Esophagus squamous epithelium (tissue), 4 donors: ENCODE data around the gene JPH2.

Source experiments
- CTCF ChIP-seq, 6 experiments: fragments of 450-650 bp in 4 of 6; fragments of 200-600 bp in 2 of 6; sonication (generic) in 2 of 6; IDR thresholded peaks; one replicate each; pipeline ENCODE4 v1.5.1; 2016 to 2019; ENCODE audit warnings: antibody characterized with exemption in 6 of 6, mild to moderate bottlenecking in 4 of 6, moderate library complexity in 4 of 6
- POLR2A ChIP-seq, 4 donors: fragments of 450-650 bp; IDR thresholded peaks; one replicate each; pipeline ENCODE4 v1.6.1; 2017; ENCODE audit warnings: antibody characterized with exemption in 4 of 4, mild to moderate bottlenecking in 4 of 4, moderate library complexity in 3 of 4

GRCh38 chr20:44104798-44105517 lies 82.0 kb downstream of the JPH2 start:
- no peak for TF ChIP-seq POLR2A (IDR thresholded peaks at IDR 0.05)
- no peak for TF ChIP-seq CTCF (IDR thresholded peaks at IDR 0.05)
